H9 (cell line): ENCODE measurements around the gene IGF2BP2. TPM values are rescaled to one million over a fixed set of nuclear protein-coding genes. Genes with fewer than 3 reads are reported as not detected.

ENCODE experiments used
- DNase-seq: peaks from one replicate; pipeline ENCODE4 v3.0.0-alpha.2; 2017
- H2AFZ ChIP-seq: one replicate; pipeline ENCODE4 v1.6.1; 2013; ENCODE audit warnings: mild to moderate bottlenecking, low read length, control low read depth, moderate library complexity
- H2AK5ac ChIP-seq: 2 replicates; pipeline ENCODE4 v1.6.1; 2013; ENCODE audit warnings: low read length, control low read depth, mixed read lengths; ENCODE audit not compliant: insufficient read length
- H2BK120ac ChIP-seq: one replicate; pipeline ENCODE4 v1.6.1; 2013; ENCODE audit warnings: low read depth, mild to moderate bottlenecking, low read length, control low read depth, inconsistent platforms; ENCODE audit not compliant: poor library complexity, severe bottlenecking
- H2BK12ac ChIP-seq: 2 replicates; pipeline ENCODE4 v1.6.1; 2013; ENCODE audit warnings: low read length, control low read depth, mixed read lengths, low read depth; ENCODE audit not compliant: insufficient read length
- H2BK15ac ChIP-seq: 2 replicates; pipeline ENCODE4 v1.6.1; 2013; ENCODE audit warnings: low read depth, low read length, control low read depth
- H2BK20ac ChIP-seq: one replicate; pipeline ENCODE4 v1.6.1; 2013; ENCODE audit warnings: low read depth, mild to moderate bottlenecking, low read length, control low read depth, inconsistent platforms; ENCODE audit not compliant: poor library complexity, severe bottlenecking
- H2BK5ac ChIP-seq: 2 replicates; pipeline ENCODE4 v1.6.1; 2013; ENCODE audit warnings: low read length, control low read depth, mixed read lengths; ENCODE audit not compliant: insufficient read length
- H3K14ac ChIP-seq: 2 replicates; pipeline ENCODE4 v1.6.1; 2013; ENCODE audit warnings: low read length, control low read depth; ENCODE audit not compliant: insufficient read depth
- H3K18ac ChIP-seq: 2 replicates; pipeline ENCODE4 v1.6.1; 2013; ENCODE audit warnings: low read depth, mild to moderate bottlenecking, mixed read lengths, low read length, control low read depth; ENCODE audit not compliant: insufficient read length
- H3K23ac ChIP-seq: 2 replicates; pipeline ENCODE4 v1.6.1; 2013; ENCODE audit warnings: low read length, control low read depth, mixed read lengths, low read depth; ENCODE audit not compliant: insufficient read length
- H3K23me2 ChIP-seq: 2 replicates; pipeline ENCODE4 v1.6.1; 2013; ENCODE audit warnings: low read depth, mild to moderate bottlenecking, mixed read lengths, low read length, control low read depth; ENCODE audit not compliant: insufficient read length, poor library complexity, severe bottlenecking
- H3K27ac ChIP-seq: 2 replicates; pipeline ENCODE4 v1.5.1; 2013; ENCODE audit warnings: low read length, control low read depth, mixed read lengths, low read depth; ENCODE audit not compliant: insufficient read length
- H3K27me3 ChIP-seq: 2 replicates; pipeline ENCODE4 v1.6.1; 2013; ENCODE audit warnings: low read length, control low read depth, inconsistent platforms; ENCODE audit not compliant: insufficient read depth
- H3K4ac ChIP-seq: 2 replicates; pipeline ENCODE4 v1.6.1; 2013; ENCODE audit warnings: low read depth, mild to moderate bottlenecking, control low read depth, inconsistent platforms, low read length, moderate library complexity
- H3K4me1 ChIP-seq: 2 replicates; pipeline ENCODE4 v1.6.1; 2013; ENCODE audit warnings: low read length, control low read depth, inconsistent platforms; ENCODE audit not compliant: insufficient read depth
- H3K4me2 ChIP-seq: 2 replicates; pipeline ENCODE4 v1.6.1; 2013; ENCODE audit warnings: low read length, control low read depth, mixed read lengths; ENCODE audit not compliant: insufficient read length, insufficient read depth
- H3K56ac ChIP-seq: 2 replicates; pipeline ENCODE4 v1.6.1; 2013; ENCODE audit warnings: low read depth, mild to moderate bottlenecking, mixed read lengths, low read length, control low read depth; ENCODE audit not compliant: insufficient read length
- H3K79me1 ChIP-seq: 2 replicates; pipeline ENCODE4 v1.6.1; 2013; ENCODE audit warnings: low read depth, mild to moderate bottlenecking, moderate library complexity, low read length, control low read depth, inconsistent platforms; ENCODE audit not compliant: insufficient read depth, poor library complexity, severe bottlenecking
- H3K79me2 ChIP-seq: 2 replicates; pipeline ENCODE4 v1.6.1; 2013; ENCODE audit warnings: low read length, control low read depth, inconsistent platforms; ENCODE audit not compliant: insufficient read depth
- H3K9ac ChIP-seq: 2 replicates; pipeline ENCODE4 v1.6.1; 2013; ENCODE audit warnings: low read length, control low read depth, mixed read lengths; ENCODE audit not compliant: insufficient read length; ENCODE audit errors: extremely low read depth
- H3K9me3 ChIP-seq: one replicate; pipeline ENCODE4 v1.6.1; 2013; ENCODE audit warnings: low read depth, low read length, inconsistent platforms; ENCODE audit not compliant: control insufficient read depth
- H3T11ph ChIP-seq: one replicate; pipeline ENCODE4 v1.6.1; 2013; ENCODE audit warnings: mild to moderate bottlenecking, low read length, control low read depth, inconsistent platforms
- H4K20me1 ChIP-seq: one replicate; pipeline ENCODE4 v1.6.1; 2013; ENCODE audit not compliant: control insufficient read depth, insufficient read length, insufficient read depth
- H4K5ac ChIP-seq: 2 replicates; pipeline ENCODE4 v1.6.1; 2013; ENCODE audit warnings: low read depth, mild to moderate bottlenecking, mixed read lengths, low read length, control low read depth; ENCODE audit not compliant: insufficient read length
- H4K8ac ChIP-seq: replicated peaks from 2 replicates; pipeline ENCODE4 v1.6.1; 2013; ENCODE audit warnings: low read length, control low read depth, mixed read lengths, low read depth; ENCODE audit not compliant: insufficient read length
- H4K91ac ChIP-seq: 2 replicates; pipeline ENCODE4 v1.6.1; 2013; ENCODE audit warnings: low read depth, mild to moderate bottlenecking, moderate library complexity, mixed read lengths, low read length, control low read depth; ENCODE audit not compliant: insufficient read length
- H3K27ac Mint-ChIP-seq, 3 experiments: 2 replicates in 2 of 3; 3 replicates in 1 of 3; pipeline ENCODE4 v1.8.0; 2020 to 2021; ENCODE audit warnings: mixed read lengths in 3 of 3, mild to moderate bottlenecking in 1 of 3, moderate library complexity in 1 of 3
- H3K27me3 Mint-ChIP-seq: 2 replicates; pipeline ENCODE4 v1.8.0; 2021; ENCODE audit warnings: low read depth, mild to moderate bottlenecking, moderate library complexity, mixed read lengths
- H3K36me3 Mint-ChIP-seq, 3 experiments: 2 replicates in 2 of 3; 3 replicates in 1 of 3; pipeline ENCODE4 v1.8.0; 2020 to 2021; ENCODE audit warnings: low read depth in 3 of 3, mixed read lengths in 3 of 3; ENCODE audit not compliant: insufficient read depth in 1 of 3
- H3K4me1 Mint-ChIP-seq, 2 experiments: 2 replicates each; pipeline ENCODE4 v1.8.0; 2020; ENCODE audit warnings: mixed read lengths in 2 of 2
- H3K4me3 Mint-ChIP-seq, 2 experiments: 2 replicates in 1 of 2; 3 replicates in 1 of 2; pipeline ENCODE4 v1.8.0; 2020 to 2021; ENCODE audit warnings: mild to moderate bottlenecking in 2 of 2, mixed read lengths in 2 of 2, moderate library complexity in 1 of 2
- H3K9me3 Mint-ChIP-seq, 2 experiments: 2 replicates in 1 of 2; 3 replicates in 1 of 2; pipeline ENCODE4 v1.8.0; 2020; ENCODE audit warnings: mild to moderate bottlenecking in 2 of 2, mixed read lengths in 2 of 2, moderate library complexity in 1 of 2
- WGBS: extraction: QIAGEN DNeasy Blood & Tissue Kit; methylation state at CpG from one replicate; pipeline ENCODE4 v1.1.7; 2013; ENCODE audit warnings: missing lambda C conversion rate, low lambda C conversion rate, mixed read lengths; ENCODE audit not compliant: insufficient read length; ENCODE audit errors: extremely low coverage; 5-methylcytosine and 5-hydroxymethylcytosine counted together
- total RNA-seq: library from RNA; stranded (reverse); gene quantifications from 2 replicates; pipeline ENCODE4 v1.2.1, GENCODE V29; 2021
- TF ChIP-seq, protein P1 (sequence below): fragments of 200-600 bp; sonication (generic); conservative IDR thresholded peaks from 3 replicates; pipeline ENCODE4 v1.8.0; 2021; ENCODE audit warnings: antibody characterized with exemption, mild to moderate bottlenecking

Gene IGF2BP2
- total RNA-seq, 1 experiment from 2014 or later = 130 TPM

GRCh38 chr3:185847506-185847905 lies 22.7 kb upstream of the IGF2BP2 start:
- Histone ChIP-seq H4K8ac (no peak overlapping the region), H4K91ac (no peak overlapping the region), H3K23me2 (no peaks in the 10 kb centered on the region), H3K18ac (no peak overlapping the region), H3K27me3 (no peaks in the 10 kb centered on the region), H3K79me1 (no peaks in the 10 kb centered on the region), H2AK5ac (no peak overlapping the region), H3K4me2 (no peak overlapping the region), H3K27ac (no peak overlapping the region), H3T11ph (no peak overlapping the region), H2BK120ac (no peak overlapping the region), H3K4me1 (no peaks in the 10 kb centered on the region), H3K56ac (no peak overlapping the region), H2BK20ac (no peak overlapping the region), H2BK15ac (no peak overlapping the region), H2BK12ac (no peak overlapping the region), H3K4ac (no peak overlapping the region), H4K20me1 (no peaks in the 10 kb centered on the region), H3K9ac (no peak overlapping the region), H2BK5ac (no peak overlapping the region), H3K23ac (no peak overlapping the region), H3K14ac (no peak overlapping the region), H4K5ac (no peak overlapping the region), H2AFZ (no peak overlapping the region), H3K9me3 (no peaks in the 10 kb centered on the region), H3K79me2 (no peaks in the 10 kb centered on the region)
- WGBS = no CpG with 5 or more reads among the region's 6 CpGs
- no peak overlapping the region for H3K4me3 Mint-ChIP-seq
- no peaks in the 10 kb centered on the region for H3K9me3 Mint-ChIP-seq
- TF ChIP-seq, protein P1, sequence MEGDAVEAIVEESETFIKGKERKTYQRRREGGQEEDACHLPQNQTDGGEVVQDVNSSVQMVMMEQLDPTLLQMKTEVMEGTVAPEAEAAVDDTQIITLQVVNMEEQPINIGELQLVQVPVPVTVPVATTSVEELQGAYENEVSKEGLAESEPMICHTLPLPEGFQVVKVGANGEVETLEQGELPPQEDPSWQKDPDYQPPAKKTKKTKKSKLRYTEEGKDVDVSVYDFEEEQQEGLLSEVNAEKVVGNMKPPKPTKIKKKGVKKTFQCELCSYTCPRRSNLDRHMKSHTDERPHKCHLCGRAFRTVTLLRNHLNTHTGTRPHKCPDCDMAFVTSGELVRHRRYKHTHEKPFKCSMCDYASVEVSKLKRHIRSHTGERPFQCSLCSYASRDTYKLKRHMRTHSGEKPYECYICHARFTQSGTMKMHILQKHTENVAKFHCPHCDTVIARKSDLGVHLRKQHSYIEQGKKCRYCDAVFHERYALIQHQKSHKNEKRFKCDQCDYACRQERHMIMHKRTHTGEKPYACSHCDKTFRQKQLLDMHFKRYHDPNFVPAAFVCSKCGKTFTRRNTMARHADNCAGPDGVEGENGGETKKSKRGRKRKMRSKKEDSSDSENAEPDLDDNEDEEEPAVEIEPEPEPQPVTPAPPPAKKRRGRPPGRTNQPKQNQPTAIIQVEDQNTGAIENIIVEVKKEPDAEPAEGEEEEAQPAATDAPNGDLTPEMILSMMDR = no peak
- H3K27ac Mint-ChIP-seq = no peak overlapping the region
- no peaks in the 10 kb centered on the region; the same call in 1 of the 2 replicates for H3K27me3 Mint-ChIP-seq
- DNase-seq = no peak
- H3K36me3 Mint-ChIP-seq = no peaks in the 10 kb centered on the region
- H3K4me1 Mint-ChIP-seq = peaks cover 8 to 13% of the 10 kb centered on the region in 2 experiments; a peak in 3 of 4 replicates
